GM12878 (cell line): ENCODE data around the gene DUSP22. TPM values are rescaled to one million over a fixed set of nuclear protein-coding genes. Genes with fewer than 3 reads are reported as not detected.

ENCODE experiments used
- ATAC-seq: fragments of 200-7000 bp; cut with Tn5 transposase; 3 replicates; pipeline ENCODE4 v1.9.1; 2020; ENCODE audit warnings: mild to moderate bottlenecking, moderate library complexity
- BruUV-seq: library from RNA; stranded (reverse); fragments of 400-500 nt; replicated peaks from 2 replicates; lab custom pipeline; 2021; lab: Mats Ljungman, UMichigan
- CTCF ChIA-PET: fragments of 300-600 bp; sonication (Branson Sonifier 250); formaldehyde crosslinking; extraction: SDS; loops from one replicate; lab custom pipeline; 2021; ENCODE audit warnings: inconsistent platforms; lab: Yijun Ruan, JAX
- POLR2A ChIA-PET: fragments of 350-600 bp; formaldehyde crosslinking; extraction: SDS; loops from one replicate; lab custom pipeline; 2021; ENCODE audit warnings: inconsistent platforms; lab: Charles Lee
- RAD21 ChIA-PET: fragments of 300-600 bp; sonication (Branson Sonifier 250); formaldehyde crosslinking; loops from one replicate; lab custom pipeline; 2023; ENCODE audit warnings: antibody characterized with exemption; ENCODE audit not compliant: unreplicated experiment; lab: Charles Lee
- SMC1A ChIA-PET: fragments of 300-600 bp; sonication (Branson Sonifier 250); formaldehyde crosslinking; loops from one replicate; lab custom pipeline; 2023; ENCODE audit not compliant: unreplicated experiment, uncharacterized antibody; lab: Charles Lee
- DNase-seq: peaks from one replicate; pipeline ENCODE4 v3.0.0-alpha.2; 2011; ENCODE audit warnings: low read depth, low spot score
- FAIRE-seq: peaks from 3 replicates; lab custom pipeline; 2011; peaks lifted over from hg19 to GRCh38; lab: Jason Lieb, UNC
- H2AFZ ChIP-seq: 2 replicates; pipeline ENCODE4 v1.6.0; 2011; ENCODE audit warnings: low read depth, low read length, control low read depth; ENCODE audit not compliant: control insufficient read depth
- H3K27ac ChIP-seq: 2 replicates; pipeline ENCODE4 v1.5.1; 2011; ENCODE audit warnings: control low read depth; ENCODE audit not compliant: control insufficient read depth, insufficient read depth
- H3K27me3 ChIP-seq, 2 experiments: replicated peaks in 1 of 2; 2 replicates each; pipeline versions ENCODE4 v1.6.0 to v1.6.1; 2011; ENCODE audit warnings: low read length in 1 of 2; ENCODE audit not compliant: control insufficient read depth in 2 of 2, insufficient read depth in 2 of 2
- H3K36me3 ChIP-seq, 2 experiments: 2 replicates each; pipeline ENCODE4 v1.5.1; 2011; ENCODE audit warnings: low read length in 1 of 2; ENCODE audit not compliant: control insufficient read depth in 2 of 2, insufficient read depth in 2 of 2
- H3K4me1 ChIP-seq: 2 replicates; pipeline ENCODE4 v1.6.1; 2011; ENCODE audit warnings: mild to moderate bottlenecking, low read length, moderate library complexity, mixed read lengths; ENCODE audit not compliant: control insufficient read depth, insufficient read depth
- H3K4me2 ChIP-seq: 2 replicates; pipeline ENCODE4 v1.6.0; 2011; ENCODE audit warnings: control low read depth; ENCODE audit not compliant: control insufficient read depth, insufficient read depth
- H3K4me3 ChIP-seq: fragments of 200-600 bp; sonication (generic); 2 replicates; pipeline ENCODE4 v1.5.1; 2016
- H3K79me2 ChIP-seq: 2 replicates; pipeline ENCODE4 v1.6.0; 2011; ENCODE audit warnings: low read length; ENCODE audit not compliant: control insufficient read depth, insufficient read depth
- H3K9ac ChIP-seq: 2 replicates; pipeline ENCODE4 v1.8.0; 2011; ENCODE audit warnings: low read length, control low read depth, mixed read lengths; ENCODE audit not compliant: control insufficient read depth, insufficient read depth
- H3K9me3 ChIP-seq: replicated peaks from 3 replicates; pipeline ENCODE4 v1.5.1; 2011; ENCODE audit warnings: mild to moderate bottlenecking, low read length; ENCODE audit not compliant: control insufficient read depth, insufficient read depth
- H4K20me1 ChIP-seq: 2 replicates; pipeline ENCODE4 v1.6.0; 2011; ENCODE audit not compliant: control insufficient read depth, insufficient read depth
- BACH1 ChIP-seq: fragments of 450-650 bp; IDR thresholded peaks from 2 replicates; pipeline ENCODE4 v1.6.1; 2017; ENCODE audit warnings: mild to moderate bottlenecking, borderline replicate concordance
- CHD4 ChIP-seq: fragments of 200-600 bp; sonication (generic); IDR thresholded peaks from 2 replicates; pipeline ENCODE4 v1.6.1; 2016; ENCODE audit warnings: mild to moderate bottlenecking
- EZH2 ChIP-seq: IDR thresholded peaks from 2 replicates; pipeline ENCODE4 v1.6.1; 2012; ENCODE audit warnings: low read depth, mild to moderate bottlenecking, control low read depth, inconsistent platforms, low read length, borderline replicate concordance; ENCODE audit not compliant: control insufficient read depth
- KLF5 ChIP-seq: fragments of 450-650 bp; IDR thresholded peaks from 2 replicates; pipeline ENCODE4 v1.6.1; 2014; ENCODE audit warnings: mild to moderate bottlenecking; ENCODE audit not compliant: partially characterized antibody
- MLLT1 ChIP-seq: fragments of 450-650 bp; IDR thresholded peaks from 2 replicates; pipeline ENCODE4 v1.6.1; 2016; ENCODE audit warnings: mild to moderate bottlenecking
- MYC ChIP-seq: IDR thresholded peaks from 2 replicates; pipeline ENCODE4 v1.6.1; 2011; ENCODE audit warnings: mild to moderate bottlenecking, low read length, moderate library complexity, inconsistent platforms; ENCODE audit not compliant: insufficient read depth, insufficient replicate concordance, insufficient read length, severe bottlenecking
- POLR2AphosphoS5 ChIP-seq: IDR thresholded peaks from 2 replicates; pipeline ENCODE4 v1.6.1; 2011; ENCODE audit warnings: mild to moderate bottlenecking, low read length, inconsistent platforms
- RFX5 ChIP-seq: IDR thresholded peaks from 2 replicates; pipeline ENCODE4 v1.6.1; 2011; ENCODE audit warnings: low read depth, low read length, improper control_type of control experiment
- SMAD1 ChIP-seq: fragments of 450-650 bp; IDR thresholded peaks from 2 replicates; pipeline ENCODE4 v1.6.1; 2018; ENCODE audit warnings: mild to moderate bottlenecking, low read depth; ENCODE audit not compliant: partially characterized antibody
- SUZ12 ChIP-seq: fragments of 200-600 bp; sonication (generic); IDR thresholded peaks from one replicate; pipeline ENCODE4 v1.6.1; 2018; ENCODE audit warnings: antibody characterized with exemption, mild to moderate bottlenecking; ENCODE audit not compliant: unreplicated experiment
- WGBS: methylation state at CpG from one replicate; pipeline ENCODE4 v1.1.6; 2016; ENCODE audit warnings: low lambda C conversion rate; ENCODE audit not compliant: insufficient replicate concordance, insufficient coverage; ENCODE audit errors: missing lambda C conversion rate; 5-methylcytosine and 5-hydroxymethylcytosine counted together
- in situ Hi-C: fragments of 300-500 bp; cut with MboI; formaldehyde crosslinking; loops from 9 replicates; pipeline ENCODE4 v1.14.3; 2018; ENCODE audit warnings: mixed read lengths
- intact Hi-C: fragments of 100-400 bp; cut with micrococcal nuclease; formaldehyde crosslinking; loops from one replicate; pipeline ENCODE4 v1.14.2; 2022; ENCODE audit not compliant: unreplicated experiment
- polyA plus RNA-seq, 11 experiments: library from polyadenylated mRNA; depleted of rRNA in 4 of 11; unstranded in 6 of 11; stranded (reverse) in 5 of 11; fragments of >200 nt; fragmentation: Nextera tagmentation in 4 of 11; fragmentation: Illumina TruSeq in 1 of 11; extraction: Ambion mirVana in 4 of 11; extraction: Trizol in 1 of 11; gene quantifications; 1 replicate in 1 of 11; 2 replicates in 10 of 11; pipeline versions ENCODE4 v1.2.1 to v1.2.3, GENCODE V29; 2011 to 2016; ENCODE audit warnings: inconsistent platforms in 2 of 11, missing spikeins in 2 of 11, low read depth in 1 of 11
- total RNA-seq, 4 experiments: library from RNA; depleted of rRNA in 3 of 4; stranded (reverse); fragments of >200 nt in 3 of 4; fragmentation: Illumina TruSeq in 1 of 4; extraction: Trizol in 1 of 4; gene quantifications; 2 replicates each; pipeline versions ENCODE4 v1.2.1 to v1.2.3, GENCODE V29; 2013 to 2021
- TF ChIP-seq, protein P1 (sequence below): fragments of 450-650 bp; formaldehyde crosslinking; IDR thresholded peaks from 2 replicates; pipeline ENCODE4 v1.4.0; 2022; ENCODE audit warnings: mild to moderate bottlenecking, moderate library complexity
- TF ChIP-seq, protein P2 (sequence below): fragments of 450-650 bp; IDR thresholded peaks from 2 replicates; pipeline ENCODE4 v1.6.1; 2017; ENCODE audit warnings: mild to moderate bottlenecking, moderate library complexity

Gene DUSP22
- total and polyA plus RNA-seq, 10 of the 15 experiments (the other 5 are each of a cell fraction or from before 2014, with no cell fraction given) = 78.9 to 156 (median 107) TPM

DNA sequence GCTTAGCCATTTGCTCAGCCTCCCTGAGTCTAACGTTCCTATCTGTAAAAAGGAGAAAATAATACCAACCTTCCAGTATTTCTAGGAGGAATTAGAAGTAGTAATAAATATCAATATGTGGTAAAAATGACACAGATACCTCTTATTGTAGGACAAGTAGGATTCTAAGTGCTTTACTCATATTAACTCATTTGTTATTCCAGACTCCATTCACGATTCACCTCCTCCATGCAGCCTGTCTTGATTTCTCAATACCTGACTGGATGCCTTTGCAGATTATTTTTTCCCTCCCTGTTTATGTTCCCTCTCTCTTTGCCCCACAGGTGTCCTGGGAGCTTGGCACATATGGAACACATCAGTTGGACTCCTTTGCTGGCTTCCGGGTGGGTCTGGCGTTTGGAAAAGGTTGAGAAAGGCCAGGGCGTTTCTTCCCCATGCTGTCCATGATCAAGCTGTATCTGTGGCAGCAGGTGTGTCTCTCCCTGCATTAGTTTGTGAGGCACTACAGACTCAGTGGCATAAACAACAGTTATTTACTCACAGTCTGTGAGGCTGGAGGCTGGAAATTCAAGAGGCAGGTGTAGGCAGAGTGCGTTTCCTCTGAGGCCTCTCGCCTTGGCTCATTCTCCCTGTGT, 10.7 kb upstream of the DUSP22 start:
- intact Hi-C loops = no loop called here
- in situ Hi-C loops = no loop called here
- SMC1A ChIA-PET = interaction anchor here (0.9 kb wide), 1 partner anchor 22 kb away, joined by 3 read pairs; no protein-coding TSS in a partner anchor
- Histone ChIP-seq H3K4me2 (no peak overlapping the region), H3K4me3 (no peak overlapping the region), H3K9ac (no peak overlapping the region), H3K27ac (no peak overlapping the region), H3K27me3 (no peaks in the 10 kb centered on the region), H2AFZ (no peak overlapping the region), H3K36me3 (no peaks in the 10 kb centered on the region), H4K20me1 (no peaks in the 10 kb centered on the region), H3K79me2 (no peaks in the 10 kb centered on the region), H3K9me3 (no peaks in the 10 kb centered on the region), H3K4me1 (peaks cover 9% of the 10 kb centered on the region)
- DNase-seq (no peak), ATAC-seq (no peak), FAIRE-seq (no peak)
- WGBS = 84% methylated on average over 7 of the region's 7 CpGs
- RAD21 ChIA-PET = no interaction called here
- BruUV-seq = no TSS peak
- POLR2A ChIA-PET = no interaction called here
- TF ChIP-seq MLLT1 (no peak), SMAD1 (no peak), EZH2 (no peak), BACH1 (no peak), MYC (no peak), SUZ12 (no peak), POLR2AphosphoS5 (no peak), RFX5 (no peak), CHD4 (no peak), KLF5 (no peak)
- TF ChIP-seq, protein P1, sequence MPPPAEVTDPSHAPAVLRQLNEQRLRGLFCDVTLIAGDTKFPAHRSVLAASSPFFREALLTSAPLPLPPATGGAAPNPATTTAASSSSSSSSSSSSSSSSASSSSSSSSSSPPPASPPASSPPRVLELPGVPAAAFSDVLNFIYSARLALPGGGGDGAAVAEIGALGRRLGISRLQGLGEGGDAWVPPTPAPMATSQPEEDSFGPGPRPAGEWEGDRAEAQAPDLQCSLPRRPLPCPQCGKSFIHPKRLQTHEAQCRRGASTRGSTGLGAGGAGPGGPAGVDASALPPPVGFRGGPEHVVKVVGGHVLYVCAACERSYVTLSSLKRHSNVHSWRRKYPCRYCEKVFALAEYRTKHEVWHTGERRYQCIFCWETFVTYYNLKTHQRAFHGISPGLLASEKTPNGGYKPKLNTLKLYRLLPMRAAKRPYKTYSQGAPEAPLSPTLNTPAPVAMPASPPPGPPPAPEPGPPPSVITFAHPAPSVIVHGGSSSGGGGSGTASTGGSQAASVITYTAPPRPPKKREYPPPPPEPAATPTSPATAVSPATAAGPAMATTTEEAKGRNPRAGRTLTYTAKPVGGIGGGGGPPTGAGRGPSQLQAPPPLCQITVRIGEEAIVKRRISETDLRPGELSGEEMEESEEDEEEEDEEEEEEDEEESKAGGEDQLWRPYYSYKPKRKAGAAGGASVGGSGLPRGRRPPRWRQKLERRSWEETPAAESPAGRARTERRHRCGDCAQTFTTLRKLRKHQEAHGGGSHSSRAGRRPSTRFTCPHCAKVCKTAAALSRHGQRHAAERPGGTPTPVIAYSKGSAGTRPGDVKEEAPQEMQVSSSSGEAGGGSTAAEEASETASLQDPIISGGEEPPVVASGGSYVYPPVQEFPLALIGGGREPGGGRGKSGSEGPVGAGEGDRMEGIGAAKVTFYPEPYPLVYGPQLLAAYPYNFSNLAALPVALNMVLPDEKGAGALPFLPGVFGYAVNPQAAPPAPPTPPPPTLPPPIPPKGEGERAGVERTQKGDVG (CRISPR knock-in tag) = no peak
- TF ChIP-seq, protein P2, sequence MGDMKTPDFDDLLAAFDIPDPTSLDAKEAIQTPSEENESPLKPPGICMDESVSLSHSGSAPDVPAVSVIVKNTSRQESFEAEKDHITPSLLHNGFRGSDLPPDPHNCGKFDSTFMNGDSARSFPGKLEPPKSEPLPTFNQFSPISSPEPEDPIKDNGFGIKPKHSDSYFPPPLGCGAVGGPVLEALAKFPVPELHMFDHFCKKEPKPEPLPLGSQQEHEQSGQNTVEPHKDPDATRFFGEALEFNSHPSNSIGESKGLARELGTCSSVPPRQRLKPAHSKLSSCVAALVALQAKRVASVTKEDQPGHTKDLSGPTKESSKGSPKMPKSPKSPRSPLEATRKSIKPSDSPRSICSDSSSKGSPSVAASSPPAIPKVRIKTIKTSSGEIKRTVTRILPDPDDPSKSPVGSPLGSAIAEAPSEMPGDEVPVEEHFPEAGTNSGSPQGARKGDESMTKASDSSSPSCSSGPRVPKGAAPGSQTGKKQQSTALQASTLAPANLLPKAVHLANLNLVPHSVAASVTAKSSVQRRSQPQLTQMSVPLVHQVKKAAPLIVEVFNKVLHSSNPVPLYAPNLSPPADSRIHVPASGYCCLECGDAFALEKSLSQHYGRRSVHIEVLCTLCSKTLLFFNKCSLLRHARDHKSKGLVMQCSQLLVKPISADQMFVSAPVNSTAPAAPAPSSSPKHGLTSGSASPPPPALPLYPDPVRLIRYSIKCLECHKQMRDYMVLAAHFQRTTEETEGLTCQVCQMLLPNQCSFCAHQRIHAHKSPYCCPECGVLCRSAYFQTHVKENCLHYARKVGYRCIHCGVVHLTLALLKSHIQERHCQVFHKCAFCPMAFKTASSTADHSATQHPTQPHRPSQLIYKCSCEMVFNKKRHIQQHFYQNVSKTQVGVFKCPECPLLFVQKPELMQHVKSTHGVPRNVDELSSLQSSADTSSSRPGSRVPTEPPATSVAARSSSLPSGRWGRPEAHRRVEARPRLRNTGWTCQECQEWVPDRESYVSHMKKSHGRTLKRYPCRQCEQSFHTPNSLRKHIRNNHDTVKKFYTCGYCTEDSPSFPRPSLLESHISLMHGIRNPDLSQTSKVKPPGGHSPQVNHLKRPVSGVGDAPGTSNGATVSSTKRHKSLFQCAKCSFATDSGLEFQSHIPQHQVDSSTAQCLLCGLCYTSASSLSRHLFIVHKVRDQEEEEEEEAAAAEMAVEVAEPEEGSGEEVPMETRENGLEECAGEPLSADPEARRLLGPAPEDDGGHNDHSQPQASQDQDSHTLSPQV = no peak
- CTCF ChIA-PET = no interaction called here
